Loucy (cell line): Measurements from ENCODE around the gene ARHGAP15.

Source experiments
- H2AFZ ChIP-seq: fragments of 200-600 bp; sonication (generic); 2 replicates; pipeline ENCODE4 v1.6.0; 2016; ENCODE audit warnings: antibody characterized with exemption, mild to moderate bottlenecking, low read length, moderate library complexity
- H3F3A ChIP-seq: fragments of 200-600 bp; 2 replicates; pipeline ENCODE4 v1.6.0; 2016; ENCODE audit warnings: antibody characterized with exemption, low read depth, mild to moderate bottlenecking
- H3K27me3 ChIP-seq: fragments of 200-600 bp; sonication (generic); 2 replicates; pipeline ENCODE4 v1.6.1; 2014; ENCODE audit warnings: low read length, mild to moderate bottlenecking; ENCODE audit not compliant: insufficient read depth, poor library complexity, severe bottlenecking
- H3K36me3 ChIP-seq: fragments of 200-600 bp; sonication (generic); 2 replicates; pipeline ENCODE4 v1.6.1; 2016; ENCODE audit warnings: low read length; ENCODE audit not compliant: insufficient read depth
- H3K4me1 ChIP-seq: fragments of 200-600 bp; sonication (generic); 2 replicates; pipeline ENCODE4 v1.5.1; 2014; ENCODE audit warnings: low read length, mild to moderate bottlenecking; ENCODE audit not compliant: insufficient read depth, poor library complexity, severe bottlenecking
- H3K4me2 ChIP-seq: fragments of 200-600 bp; sonication (generic); 2 replicates; pipeline ENCODE4 v1.6.0; 2014; ENCODE audit warnings: antibody characterized with exemption, low read length, low read depth, mild to moderate bottlenecking; ENCODE audit not compliant: poor library complexity, severe bottlenecking
- H3K4me3 ChIP-seq: fragments of 200-600 bp; sonication (generic); 2 replicates; pipeline ENCODE4 v1.5.1; 2014; ENCODE audit warnings: low read length, mild to moderate bottlenecking, mixed read lengths; ENCODE audit not compliant: poor library complexity, severe bottlenecking
- H3K79me2 ChIP-seq: fragments of 200-600 bp; sonication (generic); 2 replicates; pipeline ENCODE4 v1.6.1; 2014; ENCODE audit warnings: low read length; ENCODE audit not compliant: insufficient read depth
- H3K9ac ChIP-seq: fragments of 200-600 bp; sonication (generic); 2 replicates; pipeline ENCODE4 v1.6.0; 2014; ENCODE audit warnings: mild to moderate bottlenecking, low read depth, low read length, moderate library complexity; ENCODE audit not compliant: poor library complexity, severe bottlenecking
- H3K9me2 ChIP-seq: fragments of 200-600 bp; sonication (generic); replicated peaks from 2 replicates; pipeline ENCODE4 v1.6.1; 2016; ENCODE audit warnings: low read depth, low read length, mixed read lengths
- H3K9me3 ChIP-seq: fragments of 200-600 bp; sonication (generic); 2 replicates; pipeline ENCODE4 v1.6.1; 2014; ENCODE audit warnings: mild to moderate bottlenecking, antibody characterized with exemption, low read length, low read depth; ENCODE audit not compliant: insufficient read depth
- H4K20me1 ChIP-seq: fragments of 200-600 bp; sonication (generic); 2 replicates; pipeline ENCODE4 v1.6.0; 2014; ENCODE audit warnings: antibody characterized with exemption, low read length, mild to moderate bottlenecking; ENCODE audit not compliant: insufficient read depth, poor library complexity, severe bottlenecking
- EZH2phosphoT487 ChIP-seq: fragments of 200-600 bp; IDR thresholded peaks from 2 replicates; pipeline ENCODE4 v1.6.1; 2018; ENCODE audit warnings: antibody characterized with exemption, mild to moderate bottlenecking, moderate library complexity, borderline replicate concordance
- TF ChIP-seq, protein P1 (sequence below): fragments of 200-600 bp; sonication (generic); conservative IDR thresholded peaks from 2 replicates; pipeline ENCODE4 v1.5.1; 2014; ENCODE audit warnings: mild to moderate bottlenecking, antibody characterized with exemption, low read length

ARHGAP15 gene

GRCh38 chr2:143697744-143698143 lies 568.5 kb downstream of the ARHGAP15 start:
- Histone ChIP-seq H4K20me1 (no peaks in the 10 kb centered on the region), H3K4me3 (no peak overlapping the region), H3K9me3 (no peaks in the 10 kb centered on the region), H3K36me3 (peaks cover 4% of the 10 kb centered on the region; the same call in 1 of the 2 replicates), H3K4me1 (no peaks in the 10 kb centered on the region), H3K9ac (no peak overlapping the region), H3K4me2 (no peak overlapping the region), H3K9me2 (no peaks in the 10 kb centered on the region), H2AFZ (no peak overlapping the region), H3K27me3 (no peaks in the 10 kb centered on the region), H3K79me2 (no peaks in the 10 kb centered on the region), H3F3A (no peaks in the 10 kb centered on the region)
- no peak for TF ChIP-seq EZH2phosphoT487
- TF ChIP-seq, protein P1, sequence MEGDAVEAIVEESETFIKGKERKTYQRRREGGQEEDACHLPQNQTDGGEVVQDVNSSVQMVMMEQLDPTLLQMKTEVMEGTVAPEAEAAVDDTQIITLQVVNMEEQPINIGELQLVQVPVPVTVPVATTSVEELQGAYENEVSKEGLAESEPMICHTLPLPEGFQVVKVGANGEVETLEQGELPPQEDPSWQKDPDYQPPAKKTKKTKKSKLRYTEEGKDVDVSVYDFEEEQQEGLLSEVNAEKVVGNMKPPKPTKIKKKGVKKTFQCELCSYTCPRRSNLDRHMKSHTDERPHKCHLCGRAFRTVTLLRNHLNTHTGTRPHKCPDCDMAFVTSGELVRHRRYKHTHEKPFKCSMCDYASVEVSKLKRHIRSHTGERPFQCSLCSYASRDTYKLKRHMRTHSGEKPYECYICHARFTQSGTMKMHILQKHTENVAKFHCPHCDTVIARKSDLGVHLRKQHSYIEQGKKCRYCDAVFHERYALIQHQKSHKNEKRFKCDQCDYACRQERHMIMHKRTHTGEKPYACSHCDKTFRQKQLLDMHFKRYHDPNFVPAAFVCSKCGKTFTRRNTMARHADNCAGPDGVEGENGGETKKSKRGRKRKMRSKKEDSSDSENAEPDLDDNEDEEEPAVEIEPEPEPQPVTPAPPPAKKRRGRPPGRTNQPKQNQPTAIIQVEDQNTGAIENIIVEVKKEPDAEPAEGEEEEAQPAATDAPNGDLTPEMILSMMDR, result no peak

DNA sequence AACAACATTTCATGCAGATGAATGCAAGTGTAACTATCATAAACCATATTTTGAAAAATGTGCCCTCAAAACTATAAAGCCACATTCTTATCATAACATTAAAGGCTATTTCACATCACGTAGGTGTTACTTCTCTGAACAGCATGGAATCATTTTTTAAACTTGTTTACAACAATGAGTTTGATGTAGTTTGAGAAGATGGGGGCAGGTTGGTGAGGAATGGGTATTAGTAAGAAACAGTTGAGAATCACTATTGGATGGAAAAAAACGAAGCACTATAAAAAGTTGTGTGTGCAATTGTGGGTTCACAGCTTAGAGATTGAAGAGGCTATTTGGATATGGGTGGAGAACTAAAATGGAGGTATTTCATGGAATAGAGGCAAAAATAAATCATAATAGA lies 569.1 kb downstream of the ARHGAP15 start:
- TF ChIP-seq, protein P1, result no peak
- TF ChIP-seq EZH2phosphoT487, result no peak
- H2AFZ ChIP-seq, result no peak overlapping the region
- H3F3A ChIP-seq, result no peaks in the 10 kb centered on the region
- H3K4me1 ChIP-seq, result no peaks in the 10 kb centered on the region
- H3K9me3 ChIP-seq, result no peaks in the 10 kb centered on the region
- no peaks in the 10 kb centered on the region for H3K79me2 ChIP-seq
- no peaks in the 10 kb centered on the region for H3K27me3 ChIP-seq
- no peaks in the 10 kb centered on the region for H4K20me1 ChIP-seq
- H3K4me2 ChIP-seq, result no peak overlapping the region
- H3K4me3 ChIP-seq, result no peak overlapping the region
- no peaks in the 10 kb centered on the region for H3K9me2 ChIP-seq
- peaks cover 10% of the 10 kb centered on the region; the same call in 1 of the 2 replicates for H3K36me3 ChIP-seq
- H3K9ac ChIP-seq, result no peak overlapping the region

DNA sequence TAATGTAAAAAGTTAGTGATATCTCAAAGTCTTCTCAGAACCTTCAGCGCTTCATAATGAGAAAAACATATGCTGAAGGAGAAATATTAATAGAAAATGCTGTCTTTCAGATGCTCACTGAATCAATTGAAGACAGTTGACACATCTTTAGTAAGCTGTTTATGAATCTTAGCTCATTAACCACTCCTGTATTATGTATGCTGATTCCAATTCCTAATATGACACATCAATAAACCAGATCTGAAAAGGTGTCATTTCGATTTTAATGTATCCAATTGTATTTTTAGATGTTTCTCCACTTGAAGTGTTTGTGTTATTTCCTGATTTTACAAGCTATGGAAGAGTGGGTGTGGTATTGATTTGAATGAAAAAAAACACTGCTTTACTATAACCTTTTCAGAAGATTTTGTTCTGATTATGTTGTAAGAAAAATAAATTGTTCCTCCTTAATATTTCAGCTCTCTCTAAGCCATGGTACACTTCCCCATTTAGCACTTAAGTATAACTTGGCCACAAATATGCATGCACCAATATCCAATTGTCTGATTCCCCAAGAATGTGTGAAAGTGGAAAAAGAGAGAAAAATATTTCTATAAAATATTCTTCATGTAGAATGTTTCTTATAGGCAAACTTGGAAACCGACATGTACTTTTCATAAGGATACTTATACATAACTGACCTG lies 569.8 kb downstream of the ARHGAP15 start:
- Histone ChIP-seq H3K4me3 (no peak overlapping the region), H3K4me2 (no peak overlapping the region), H4K20me1 (no peaks in the 10 kb centered on the region), H2AFZ (no peak overlapping the region), H3K36me3 (peaks cover 17% of the 10 kb centered on the region; the same call in 1 of the 2 replicates), H3K27me3 (no peaks in the 10 kb centered on the region), H3K79me2 (no peaks in the 10 kb centered on the region), H3K9me2 (no peaks in the 10 kb centered on the region), H3K9ac (no peak overlapping the region), H3F3A (no peaks in the 10 kb centered on the region), H3K9me3 (no peaks in the 10 kb centered on the region), H3K4me1 (no peaks in the 10 kb centered on the region)
- TF ChIP-seq, protein P1, result no peak
- no peak for TF ChIP-seq EZH2phosphoT487
